Right atrium auricular region (tissue), 2 donors: Measurements from ENCODE around the gene SRSF5. TPM values are rescaled to one million over a fixed set of nuclear protein-coding genes. Genes with fewer than 3 reads are reported as not detected.
"Not testable (repeated sequence)": the region's sequence is repeated elsewhere in the genome, so short reads cannot be mapped to it uniquely, and the experiment has no call there.

Experiments used
- DNase-seq: peaks from one replicate; pipeline ENCODE4 v3.0.0-alpha.2; 2019; ENCODE audit warnings: low spot score
- H3K27ac ChIP-seq, 2 donors: fragments of 200-600 bp; sonication (generic); 1 replicate in 1 of 2; 2 replicates in 1 of 2; pipeline ENCODE4 v1.5.1; 2016 to 2019
- H3K27me3 ChIP-seq, 2 donors: fragments of 200-600 bp; sonication (generic); one replicate each; pipeline versions ENCODE4 v1.5.1 to v1.6.0; 2017 to 2019
- H3K36me3 ChIP-seq: fragments of 200-600 bp; sonication (generic); one replicate; pipeline ENCODE4 v1.5.1; 2016
- H3K4me1 ChIP-seq, 2 donors: fragments of 200-600 bp; sonication (generic); one replicate each; pipeline versions ENCODE4 v1.5.1 to v1.6.0; 2017 to 2019
- H3K4me3 ChIP-seq, 2 donors: fragments of 200-600 bp; sonication (generic); 1 replicate in 1 of 2; 2 replicates in 1 of 2; pipeline ENCODE4 v1.5.1; 2017 to 2019; ENCODE audit warnings: mild to moderate bottlenecking in 1 of 2, moderate library complexity in 1 of 2
- H3K9me3 ChIP-seq, 2 donors: fragments of 200-600 bp; sonication (generic); one replicate each; pipeline ENCODE4 v1.5.1; 2019
- total RNA-seq, 2 donors: library from RNA; depleted of rRNA; stranded (reverse); fragments of >200 nt; gene quantifications; one replicate each; pipeline ENCODE4 v1.1.0, GENCODE V29; 2016
- TF ChIP-seq, protein P1 (sequence below), 2 donors: fragments of 200-600 bp; sonication (generic); IDR thresholded peaks; one replicate each; pipeline ENCODE4 v1.5.1; 2019; ENCODE audit warnings: antibody characterized with exemption in 2 of 2

Gene SRSF5
- total RNA-seq, result 100 to 1,000 TPM in 1 of 2 donors, 10 to 100 TPM in 1; 96.8 to 111 TPM

DNA sequence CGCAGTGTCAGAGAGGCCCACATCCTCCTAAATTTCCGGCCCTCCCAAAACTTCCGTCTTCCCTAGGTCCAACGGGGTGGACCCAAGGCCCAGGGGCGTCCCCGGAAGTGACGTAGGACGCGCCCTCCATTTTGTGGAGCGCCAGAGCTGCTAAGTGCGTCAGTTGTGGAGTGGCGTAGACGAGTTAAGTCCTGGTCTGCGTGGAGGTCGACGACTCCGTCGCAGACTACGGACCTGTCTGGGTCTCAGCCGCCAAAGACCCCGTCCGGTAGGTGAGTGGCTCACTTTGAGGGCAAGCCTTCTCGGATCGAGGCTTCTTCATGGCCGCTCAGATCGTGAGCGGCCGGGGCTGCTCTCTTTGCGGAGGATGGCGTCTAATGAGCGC is at the start of gene SRSF5:
Gene SRSF5 (plus strand): TSS at position 159 of the 385 bp plus-strand sequence. CDS start 1,015 bp downstream, outside the sequence.
- Histone ChIP-seq H3K27ac (peak within 1 kb of the TSS; percentile 98 to 100), H3K36me3 (peaks cover 42% of the 10 kb centered on the region), H3K4me1 (peaks cover 0 to 40% of the 10 kb centered on the region in 2 donors), H3K27me3 (no peaks in the 10 kb centered on the region), H3K4me3 (peak within 1 kb of the TSS; percentile 95 to 97), H3K9me3 (no peaks in the 10 kb centered on the region)
- peak; percentile 98 for DNase-seq
- TF ChIP-seq, protein P1, sequence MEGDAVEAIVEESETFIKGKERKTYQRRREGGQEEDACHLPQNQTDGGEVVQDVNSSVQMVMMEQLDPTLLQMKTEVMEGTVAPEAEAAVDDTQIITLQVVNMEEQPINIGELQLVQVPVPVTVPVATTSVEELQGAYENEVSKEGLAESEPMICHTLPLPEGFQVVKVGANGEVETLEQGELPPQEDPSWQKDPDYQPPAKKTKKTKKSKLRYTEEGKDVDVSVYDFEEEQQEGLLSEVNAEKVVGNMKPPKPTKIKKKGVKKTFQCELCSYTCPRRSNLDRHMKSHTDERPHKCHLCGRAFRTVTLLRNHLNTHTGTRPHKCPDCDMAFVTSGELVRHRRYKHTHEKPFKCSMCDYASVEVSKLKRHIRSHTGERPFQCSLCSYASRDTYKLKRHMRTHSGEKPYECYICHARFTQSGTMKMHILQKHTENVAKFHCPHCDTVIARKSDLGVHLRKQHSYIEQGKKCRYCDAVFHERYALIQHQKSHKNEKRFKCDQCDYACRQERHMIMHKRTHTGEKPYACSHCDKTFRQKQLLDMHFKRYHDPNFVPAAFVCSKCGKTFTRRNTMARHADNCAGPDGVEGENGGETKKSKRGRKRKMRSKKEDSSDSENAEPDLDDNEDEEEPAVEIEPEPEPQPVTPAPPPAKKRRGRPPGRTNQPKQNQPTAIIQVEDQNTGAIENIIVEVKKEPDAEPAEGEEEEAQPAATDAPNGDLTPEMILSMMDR (IDR thresholded peaks at IDR 0.05), result no peak

DNA sequence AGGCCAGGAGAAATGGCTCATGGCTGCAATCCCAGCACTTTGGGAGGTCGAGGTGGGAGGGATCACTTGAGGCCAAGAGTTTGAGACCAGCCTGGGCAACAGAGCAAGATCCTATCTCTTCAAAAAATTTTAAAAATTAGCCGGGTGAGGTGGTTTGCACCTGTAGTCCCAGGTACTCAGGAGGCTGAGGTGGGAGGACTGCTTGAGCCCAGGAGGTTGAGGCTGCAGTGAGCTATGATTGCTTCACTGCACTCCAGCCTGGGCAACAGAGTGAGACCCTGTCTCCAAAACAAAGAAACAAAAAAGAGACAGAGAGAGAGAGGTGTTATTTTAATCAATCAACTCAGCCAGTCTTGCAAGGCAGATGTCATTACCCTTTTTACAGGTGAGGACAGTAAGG is 48.3 kb upstream of the SRSF5 start:
- not testable (repeated sequence) for H3K4me3 ChIP-seq, DNase-seq, H3K36me3 ChIP-seq, H3K27me3 ChIP-seq, H3K9me3 ChIP-seq
- Histone ChIP-seq H3K27ac (peak overlapping the region in 1 of 2 donors; percentile 25), H3K4me1 (peaks cover 0 to 46% of the 10 kb centered on the region in 2 donors)

DNA sequence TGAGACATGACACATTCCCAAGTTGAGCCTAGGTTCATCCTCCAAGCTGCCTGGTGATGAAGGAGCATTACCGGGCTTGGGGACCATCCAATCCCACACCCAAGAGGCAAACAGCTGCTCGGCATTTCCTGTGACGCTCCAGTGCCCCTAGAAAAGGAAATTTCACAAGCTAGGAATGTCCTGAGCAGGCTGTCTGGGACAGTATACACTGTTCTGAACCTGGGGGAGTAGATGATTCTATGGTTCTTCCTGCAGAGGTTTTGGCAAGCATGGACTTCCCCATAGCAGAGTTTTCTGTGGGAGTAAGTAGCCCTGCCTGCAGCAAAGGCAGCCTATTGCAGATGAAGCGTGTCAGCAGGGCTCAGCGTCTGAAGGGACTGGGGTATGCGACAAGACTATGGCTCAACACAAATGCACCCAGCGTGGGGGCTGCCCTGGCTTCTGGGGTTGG is 47.4 kb upstream of the SRSF5 start:
- Histone ChIP-seq H3K9me3 (no peaks in the 10 kb centered on the region), H3K27ac (peak overlapping the region; percentile 47 to 53), H3K36me3 (no peaks in the 10 kb centered on the region), H3K4me3 (no peak overlapping the region), H3K4me1 (peaks cover 0 to 46% of the 10 kb centered on the region in 2 donors), H3K27me3 (no peaks in the 10 kb centered on the region)
- DNase-seq, result peak; percentile 86
- TF ChIP-seq, protein P1 (IDR thresholded peaks at IDR 0.05), result no peak

DNA sequence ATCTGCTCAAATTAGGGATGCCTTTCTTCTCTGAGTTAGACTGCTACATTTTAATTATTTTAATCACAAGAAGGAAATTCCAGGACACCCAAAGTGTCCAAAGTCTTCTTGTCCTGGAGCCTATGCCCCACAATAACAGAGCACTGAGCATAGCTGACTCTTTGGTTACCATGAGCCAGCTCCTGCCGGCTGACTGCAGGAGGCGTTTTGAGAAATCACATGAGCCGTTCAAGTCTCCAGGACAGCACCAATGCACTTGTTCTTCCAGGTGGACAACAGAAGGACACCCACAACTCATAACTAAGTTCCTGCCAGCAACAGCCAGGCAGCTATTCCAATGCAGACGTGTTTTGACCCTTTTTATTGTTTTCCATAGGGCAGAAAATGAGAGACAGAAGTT is 46.0 kb upstream of the SRSF5 start:
- Histone ChIP-seq H3K9me3 (no peaks in the 10 kb centered on the region), H3K27ac (no peak overlapping the region), H3K4me1 (peaks cover 0 to 38% of the 10 kb centered on the region in 2 donors), H3K36me3 (no peaks in the 10 kb centered on the region), H3K4me3 (no peak overlapping the region), H3K27me3 (no peaks in the 10 kb centered on the region)
- DNase-seq, result no peak
- TF ChIP-seq, protein P1 (IDR thresholded peaks at IDR 0.05), result no peak

DNA sequence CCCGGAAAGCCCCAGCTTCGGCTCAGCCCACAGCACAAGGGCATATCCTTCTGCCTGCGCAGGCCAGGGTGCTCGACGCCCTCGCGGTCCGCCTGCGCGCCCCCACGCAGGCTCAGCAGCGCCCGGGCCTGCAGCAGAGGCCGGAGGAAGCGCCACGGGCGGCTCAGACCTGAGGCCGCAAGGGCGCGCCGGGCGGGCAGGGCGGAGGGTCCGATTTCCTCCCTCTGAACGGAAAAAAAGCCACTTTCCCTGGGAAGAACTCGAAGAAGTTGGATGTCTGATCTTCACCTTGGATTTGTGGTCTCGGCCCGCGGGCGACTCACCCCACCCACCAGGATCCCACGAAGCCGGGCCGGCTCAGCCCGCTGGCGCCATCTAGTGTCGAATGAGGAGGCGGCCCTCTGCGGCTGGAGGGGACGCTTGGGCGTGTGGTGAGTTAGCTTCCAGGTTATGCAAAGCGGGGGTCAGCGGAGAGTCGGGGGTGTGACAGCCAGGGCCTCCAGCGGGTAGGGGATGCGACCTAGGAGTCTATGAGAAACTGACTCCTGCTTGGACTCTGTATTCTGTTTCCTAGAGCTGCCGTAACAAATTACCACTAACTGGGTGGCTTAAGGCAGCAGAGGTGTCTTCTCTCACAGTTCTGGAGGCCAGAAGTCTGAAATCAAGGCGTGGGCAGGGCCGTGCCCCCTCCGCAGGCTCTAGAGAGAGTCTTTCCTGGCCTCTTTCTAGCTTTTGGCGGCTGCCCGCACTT is 40.0 kb upstream of the SRSF5 start:
- H3K4me1 ChIP-seq, result peaks cover 0 to 14% of the 10 kb centered on the region in 2 donors
- H3K27me3 ChIP-seq, result no peaks in the 10 kb centered on the region
- DNase-seq, result peak; percentile 88
- TF ChIP-seq, protein P1 (IDR thresholded peaks at IDR 0.05), result peak; percentile 93 to 99
- no peaks in the 10 kb centered on the region for H3K36me3 ChIP-seq
- H3K4me3 ChIP-seq, result peak overlapping the region; percentile 14 to 48
- H3K9me3 ChIP-seq, result no peaks in the 10 kb centered on the region
- peak overlapping the region; percentile 31 to 69 for H3K27ac ChIP-seq

DNA sequence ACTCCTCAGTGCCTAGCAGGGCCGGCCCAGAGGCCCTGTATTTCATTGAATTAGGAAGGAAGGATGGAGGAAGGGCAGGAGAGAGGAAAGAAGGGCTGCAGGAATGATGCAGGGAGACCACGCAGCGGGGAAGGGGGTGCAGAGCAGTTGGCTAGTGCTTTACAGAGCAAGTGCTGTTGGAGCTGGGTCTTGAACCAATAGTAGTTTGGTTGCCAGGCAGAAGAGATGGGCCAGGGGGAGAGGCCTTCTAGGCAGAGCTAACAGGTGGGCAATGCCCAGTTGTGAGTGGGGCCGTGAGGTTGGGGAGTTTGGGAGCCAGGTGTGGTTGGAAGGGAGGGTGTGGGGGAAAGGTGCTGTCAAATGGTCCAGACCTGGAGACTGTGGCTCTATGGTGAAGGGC is 39.1 kb upstream of the SRSF5 start:
- no peaks in the 10 kb centered on the region for H3K36me3 ChIP-seq
- peaks cover 0 to 14% of the 10 kb centered on the region in 2 donors for H3K4me1 ChIP-seq
- H3K9me3 ChIP-seq, result no peaks in the 10 kb centered on the region
- peak overlapping the region in 1 of 2 donors; percentile 39 for H3K27ac ChIP-seq
- no peak for DNase-seq
- H3K4me3 ChIP-seq, result no peak overlapping the region
- H3K27me3 ChIP-seq, result no peaks in the 10 kb centered on the region
- TF ChIP-seq, protein P1 (IDR thresholded peaks at IDR 0.05), result no peak

DNA sequence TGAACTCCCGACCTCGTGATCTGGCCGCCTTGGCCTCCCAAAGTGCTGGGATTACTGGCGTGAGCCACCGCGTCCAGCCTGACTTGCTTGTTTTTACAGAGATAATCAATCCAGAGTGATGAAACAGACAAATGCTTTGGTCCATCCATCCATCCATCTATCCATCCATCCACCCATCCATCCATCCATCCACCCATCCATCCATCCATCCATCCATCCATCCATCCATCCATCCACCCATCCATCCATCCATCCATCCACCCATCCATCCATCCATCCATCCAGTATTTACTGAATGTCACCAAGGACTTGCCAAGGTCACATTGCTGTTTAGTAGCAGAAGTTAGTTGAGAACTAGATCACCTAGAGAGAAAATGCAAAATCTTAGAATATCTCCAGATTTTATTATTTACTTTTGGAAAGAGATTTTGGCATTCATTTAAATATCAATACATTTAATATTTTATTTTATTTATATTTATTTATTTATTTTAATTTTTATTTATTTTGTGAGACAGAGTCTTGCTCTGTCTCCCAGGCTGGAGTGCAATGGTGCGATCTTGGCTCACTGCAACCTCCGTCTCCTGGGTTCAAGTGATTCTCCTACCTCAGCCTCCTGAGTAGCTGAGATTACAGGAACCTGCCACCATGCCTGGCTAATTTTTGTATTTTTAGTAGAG is 34.9 kb upstream of the SRSF5 start:
- H3K9me3 ChIP-seq, H3K27me3 ChIP-seq, DNase-seq, H3K27ac ChIP-seq, H3K4me1 ChIP-seq, H3K36me3 ChIP-seq, H3K4me3 ChIP-seq: not testable (repeated sequence)

DNA sequence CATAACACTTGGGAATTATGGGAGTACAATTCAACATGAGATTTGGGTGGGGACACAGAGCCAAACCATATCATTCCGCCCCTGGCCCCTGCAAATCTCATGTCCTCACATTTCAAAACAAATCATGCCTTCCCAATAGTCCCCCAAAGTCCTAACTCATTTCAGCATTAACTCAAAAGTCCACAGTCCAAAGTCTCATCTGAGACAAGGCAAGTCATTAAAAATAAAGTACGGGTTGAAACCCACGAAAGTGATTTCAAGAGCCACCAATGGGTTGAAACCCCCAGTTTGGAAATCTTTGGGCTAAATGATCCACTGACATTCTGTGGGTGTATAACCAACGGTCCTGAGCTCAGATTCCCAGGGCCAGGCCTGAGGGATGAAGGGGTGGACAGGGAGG is 30.5 kb upstream of the SRSF5 start:
- not testable (repeated sequence) for DNase-seq

More for the DNA sequence above, 30.5 kb upstream of the SRSF5 start:
- H3K27me3 ChIP-seq, H3K4me1 ChIP-seq, H3K36me3 ChIP-seq, H3K4me3 ChIP-seq, H3K9me3 ChIP-seq, H3K27ac ChIP-seq: not testable (repeated sequence)
